SJCRH30 (cell line): ENCODE data around the gene CLK4. TPM values are rescaled to one million over a fixed set of nuclear protein-coding genes. Genes with fewer than 3 reads are reported as not detected.
"Not testable (repeated sequence)": the region's sequence is repeated elsewhere in the genome, so short reads cannot be mapped to it uniquely, and the experiment has no call there.

ENCODE experiments used
- DNase-seq, 2 experiments: peaks; one replicate each; pipeline ENCODE4 v3.0.0-alpha.2; 2015 to 2020
- H3K27ac ChIP-seq: fragments of 250-450 bp; sonication (Bioruptor Pico); 2 replicates; pipeline ENCODE4 v1.5.1; 2020; ENCODE audit warnings: mild to moderate bottlenecking, moderate library complexity
- H3K27me3 ChIP-seq: fragments of 250-450 bp; sonication (Bioruptor Pico); 2 replicates; pipeline ENCODE4 v1.5.1; 2020; ENCODE audit warnings: mild to moderate bottlenecking, moderate library complexity
- H3K36me3 ChIP-seq: fragments of 250-450 bp; sonication (Bioruptor Pico); 2 replicates; pipeline ENCODE4 v1.5.1; 2020; ENCODE audit warnings: mild to moderate bottlenecking, moderate library complexity
- H3K4me1 ChIP-seq: fragments of 250-450 bp; sonication (Bioruptor Pico); 2 replicates; pipeline ENCODE4 v1.5.1; 2020; ENCODE audit warnings: mild to moderate bottlenecking, moderate library complexity
- H3K4me3 ChIP-seq: fragments of 250-450 bp; sonication (Bioruptor Pico); 2 replicates; pipeline ENCODE4 v1.5.1; 2020; ENCODE audit warnings: mild to moderate bottlenecking, moderate library complexity
- H3K9me3 ChIP-seq: fragments of 250-450 bp; sonication (Bioruptor Pico); replicated peaks from 2 replicates; pipeline ENCODE4 v1.5.1; 2020; ENCODE audit warnings: mild to moderate bottlenecking, moderate library complexity
- total RNA-seq: library from RNA; depleted of rRNA; stranded (reverse); fragments of >200 nt; shearing (Covaris generic); gene quantifications from 2 replicates; pipeline ENCODE4 v1.2.3, GENCODE V29; 2014

Gene CLK4
- total RNA-seq, 1 experiment from 2014 or later = 28.3 TPM

DNA sequence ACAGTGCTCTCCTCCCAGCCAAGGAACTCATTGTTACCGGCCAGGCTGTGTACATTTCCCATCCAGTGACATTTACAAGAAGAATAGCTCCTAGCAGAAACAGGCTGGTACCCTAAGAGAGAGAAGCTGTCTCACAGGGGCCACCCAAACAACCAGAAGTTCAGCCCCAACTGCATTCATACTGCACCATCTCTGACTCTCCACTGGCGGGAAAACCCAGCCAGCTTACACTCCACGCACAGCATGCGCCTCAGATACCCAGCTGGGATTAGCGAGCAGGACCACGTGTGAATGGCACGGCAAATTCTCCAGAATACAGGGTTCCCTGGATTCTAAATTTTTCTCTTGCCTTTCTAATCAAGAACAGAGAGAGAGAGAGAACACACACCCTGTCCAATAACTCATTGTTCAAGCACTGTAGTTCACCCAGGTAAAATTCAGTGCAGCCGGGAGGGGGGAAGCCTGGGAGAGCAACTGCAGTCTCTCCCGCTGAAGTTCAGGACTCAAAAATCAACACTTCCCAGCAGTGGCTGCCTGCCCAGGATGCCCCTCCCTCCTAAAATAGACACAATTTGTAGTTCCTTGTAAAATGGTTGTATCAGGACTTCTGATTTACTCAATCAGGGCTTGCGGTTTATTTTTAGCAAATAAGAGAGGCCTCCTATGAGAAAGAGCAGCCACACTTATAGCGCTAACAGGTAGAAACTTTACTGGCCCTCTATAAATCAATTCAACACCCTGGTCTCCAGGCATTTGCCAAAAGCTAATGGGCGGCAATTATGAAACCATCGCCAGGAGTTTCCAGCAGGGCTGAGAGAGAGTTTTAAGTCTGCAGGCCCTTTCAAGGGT lies 38.9 kb downstream of the CLK4 start:
- H3K36me3 ChIP-seq = no peaks in the 10 kb centered on the region
- no peak overlapping the region for H3K4me3 ChIP-seq
- H3K27me3 ChIP-seq = no peaks in the 10 kb centered on the region
- no peaks in the 10 kb centered on the region for H3K9me3 ChIP-seq
- no peaks in the 10 kb centered on the region for H3K4me1 ChIP-seq
- DNase-seq = no peak
- no peak overlapping the region for H3K27ac ChIP-seq

DNA sequence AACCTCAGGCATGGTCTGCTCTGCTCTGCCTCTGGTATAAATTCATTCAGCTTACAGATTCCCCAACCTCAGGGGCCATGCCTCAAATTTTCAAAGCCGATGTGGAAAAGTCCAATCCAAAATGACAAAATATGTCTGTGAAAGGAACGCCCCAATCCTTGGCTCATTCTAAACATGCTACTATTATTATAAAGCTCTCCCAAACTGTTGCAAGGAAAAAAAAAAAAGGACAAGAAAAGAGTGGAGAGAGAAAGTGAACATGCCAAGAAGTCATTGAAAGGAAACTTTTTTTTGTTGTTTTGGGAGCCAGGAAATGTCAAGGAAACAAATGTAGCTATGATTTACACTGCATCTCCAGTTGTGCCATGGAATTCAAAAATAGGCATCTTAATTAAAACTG lies 40.5 kb downstream of the CLK4 start:
- Histone ChIP-seq H3K36me3 (no peaks in the 10 kb centered on the region), H3K4me3 (no peak overlapping the region), H3K4me1 (no peaks in the 10 kb centered on the region), H3K27ac (no peak overlapping the region), H3K9me3 (no peaks in the 10 kb centered on the region), H3K27me3 (no peaks in the 10 kb centered on the region)
- no peak for DNase-seq

DNA sequence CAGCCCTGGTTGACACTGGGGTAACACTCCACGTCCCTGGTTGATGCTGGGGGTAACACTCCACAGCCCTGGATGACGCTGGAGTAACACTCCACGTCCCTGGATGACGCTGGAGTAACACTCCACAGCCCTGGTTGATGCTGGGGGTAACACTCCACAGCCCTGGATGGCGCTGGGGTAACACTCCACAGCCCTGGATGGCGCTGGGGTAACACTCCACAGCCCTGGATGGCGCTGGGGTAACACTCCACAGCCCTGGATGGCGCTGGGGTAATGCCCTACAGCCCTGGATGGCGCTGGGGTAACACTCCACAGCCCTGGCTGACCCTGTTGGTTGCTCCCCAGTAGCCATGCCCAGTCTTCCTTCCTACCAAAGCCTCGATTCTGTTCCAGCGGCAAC lies 41.4 kb downstream of the CLK4 start:
- H3K9me3 ChIP-seq, H3K4me3 ChIP-seq, H3K4me1 ChIP-seq, H3K27me3 ChIP-seq, H3K36me3 ChIP-seq, H3K27ac ChIP-seq: not testable (repeated sequence)
- DNase-seq = peak in 1 of 2 experiments; percentile 19

DNA sequence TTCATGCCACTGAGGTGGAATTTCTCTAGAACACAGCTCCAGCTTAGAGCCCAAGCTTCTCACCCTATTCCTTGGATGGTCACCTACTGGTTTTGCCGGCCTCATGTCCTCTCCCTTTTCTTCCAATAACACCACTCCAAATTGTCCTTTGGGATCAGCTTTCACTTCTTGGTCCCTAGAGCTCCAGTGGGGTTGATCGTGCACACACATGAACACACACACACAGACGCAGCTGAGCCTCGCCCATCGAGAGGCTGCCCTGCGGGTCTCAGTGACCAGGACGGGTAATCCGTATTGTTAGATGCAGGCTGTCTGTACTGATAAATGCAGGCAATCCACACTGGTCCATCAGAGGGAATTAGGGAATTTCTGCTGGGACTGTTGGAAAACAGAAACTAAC lies 43.6 kb downstream of the CLK4 start:
- Histone ChIP-seq H3K27ac (no peak overlapping the region), H3K36me3 (no peaks in the 10 kb centered on the region), H3K27me3 (no peaks in the 10 kb centered on the region), H3K9me3 (no peaks in the 10 kb centered on the region), H3K4me1 (no peaks in the 10 kb centered on the region), H3K4me3 (no peak overlapping the region)
- DNase-seq = no peak

DNA sequence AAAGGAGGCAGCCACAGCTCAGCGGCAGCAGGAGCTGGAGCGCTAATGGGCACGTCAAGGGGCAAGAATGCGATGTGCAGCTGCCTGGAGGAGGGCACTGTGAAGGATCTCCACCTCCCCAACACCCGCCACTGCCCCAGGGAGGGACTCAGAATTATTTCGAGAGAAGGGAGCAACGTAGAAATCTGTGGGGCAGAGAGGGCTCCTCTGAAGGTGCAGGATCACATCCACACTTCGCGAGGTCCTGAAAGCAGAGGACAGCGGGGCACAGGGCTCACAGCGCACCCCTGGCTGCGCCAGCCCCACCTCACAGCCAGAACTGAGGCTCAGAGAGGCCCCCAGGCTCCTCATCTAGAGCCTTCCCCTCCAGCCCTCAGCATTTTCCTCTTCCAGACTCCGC lies 44.6 kb downstream of the CLK4 start:
- Histone ChIP-seq H3K9me3 (no peaks in the 10 kb centered on the region), H3K4me1 (no peaks in the 10 kb centered on the region), H3K36me3 (no peaks in the 10 kb centered on the region), H3K27me3 (no peaks in the 10 kb centered on the region), H3K27ac (no peak overlapping the region), H3K4me3 (no peak overlapping the region)
- no peak for DNase-seq

DNA sequence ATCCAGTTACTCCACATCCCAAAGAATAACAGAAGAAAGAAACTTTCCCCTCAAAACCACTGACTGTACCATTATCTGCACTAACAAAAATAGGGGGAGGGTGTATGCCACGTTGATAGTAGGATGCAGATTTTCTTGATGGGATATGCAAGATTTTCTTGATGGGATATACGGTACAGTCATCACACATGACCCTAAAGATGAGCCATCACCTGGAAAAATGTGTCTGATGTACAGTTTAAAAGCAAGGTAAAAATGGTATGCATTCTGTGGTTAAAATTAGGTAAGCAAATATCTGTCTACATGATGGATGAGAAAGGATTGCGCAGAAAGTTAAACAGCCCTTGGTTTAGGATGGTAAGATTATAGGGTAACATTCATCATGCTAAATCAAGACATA lies 45.2 kb downstream of the CLK4 start:
- H3K4me1 ChIP-seq = no peaks in the 10 kb centered on the region
- DNase-seq = no peak
- H3K27me3 ChIP-seq = no peaks in the 10 kb centered on the region
- no peaks in the 10 kb centered on the region for H3K9me3 ChIP-seq
- no peaks in the 10 kb centered on the region for H3K36me3 ChIP-seq
- no peak overlapping the region for H3K4me3 ChIP-seq
- H3K27ac ChIP-seq = no peak overlapping the region

DNA sequence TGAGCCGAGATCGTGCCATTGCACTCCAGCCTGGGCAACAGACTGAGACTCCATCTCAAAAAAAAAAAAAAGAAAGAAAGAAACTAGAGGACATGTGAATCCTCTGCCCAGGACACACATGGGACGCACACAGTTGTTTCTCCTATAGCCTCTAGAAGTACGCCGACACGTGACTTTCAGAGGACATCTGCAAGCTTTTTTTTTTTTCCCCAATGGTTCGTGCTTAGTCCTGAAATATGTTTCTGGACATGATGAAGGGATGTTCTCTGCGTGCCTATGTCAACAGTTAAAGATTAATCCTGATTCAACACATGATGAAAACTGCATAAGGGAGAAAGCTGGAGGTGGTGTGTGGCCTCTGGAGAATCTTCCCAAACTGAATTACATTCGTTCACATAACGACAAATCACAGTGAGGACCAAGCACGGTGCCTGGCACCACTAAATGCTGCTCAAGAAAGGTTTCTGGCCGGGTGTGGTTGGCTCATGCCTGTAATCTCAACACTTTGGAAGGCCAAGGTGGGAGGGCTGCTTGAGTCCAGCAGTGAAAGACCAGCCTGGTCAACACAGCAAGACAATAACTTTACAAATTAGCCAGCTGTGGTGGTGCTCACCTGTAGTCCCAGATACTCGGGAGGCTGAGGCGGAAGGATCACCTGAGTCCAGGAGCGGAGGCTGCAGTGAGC lies 46.4 kb downstream of the CLK4 start:
- no peaks in the 10 kb centered on the region for H3K36me3 ChIP-seq
- no peak overlapping the region for H3K27ac ChIP-seq
- no peaks in the 10 kb centered on the region for H3K9me3 ChIP-seq
- no peak overlapping the region for H3K4me3 ChIP-seq
- no peak for DNase-seq
- H3K27me3 ChIP-seq = no peaks in the 10 kb centered on the region
- H3K4me1 ChIP-seq = no peaks in the 10 kb centered on the region

DNA sequence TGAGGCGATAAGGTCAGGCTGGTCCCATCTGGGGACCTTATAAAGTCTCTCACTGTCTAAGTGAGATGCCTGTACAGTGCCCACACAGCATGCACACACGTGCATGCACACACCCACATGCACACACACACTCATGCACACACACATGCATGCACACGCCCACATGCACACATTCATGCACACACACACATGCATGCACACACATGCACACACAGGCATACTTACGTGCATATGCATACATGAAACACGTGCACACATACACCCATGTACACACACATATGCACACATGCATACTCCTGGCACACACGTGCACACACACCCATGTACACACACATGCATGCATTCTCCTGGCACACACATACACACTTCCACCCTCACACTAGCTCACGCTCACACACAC lies 48.9 kb downstream of the CLK4 start:
- no peak for DNase-seq
- Histone ChIP-seq H3K9me3 (no peaks in the 10 kb centered on the region), H3K27ac (no peak overlapping the region), H3K4me3 (no peak overlapping the region), H3K4me1 (no peaks in the 10 kb centered on the region), H3K27me3 (no peaks in the 10 kb centered on the region), H3K36me3 (no peaks in the 10 kb centered on the region)

DNA sequence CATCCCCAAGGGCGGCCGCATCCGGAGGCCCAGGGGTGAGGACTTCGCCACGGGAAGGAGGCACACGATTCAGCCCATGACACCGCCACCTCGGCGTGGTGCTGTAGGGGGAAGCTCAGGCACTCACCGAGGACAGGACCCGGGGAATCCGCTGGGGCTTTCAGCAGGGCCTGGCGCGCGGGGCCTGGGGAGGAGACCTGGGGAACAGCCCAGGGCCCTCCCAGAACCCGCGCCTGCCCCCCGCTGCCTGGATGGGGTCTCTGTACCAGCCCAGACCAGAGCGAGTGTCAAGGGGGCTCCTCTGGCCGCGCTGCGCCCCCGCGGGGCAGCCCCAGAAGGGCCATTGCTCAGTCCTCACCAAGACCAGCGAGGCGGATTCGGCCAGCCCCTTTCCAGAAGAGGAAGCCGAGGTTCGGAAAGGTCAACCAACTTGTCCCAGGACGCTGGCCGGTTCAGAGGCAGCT lies 49.4 kb downstream of the CLK4 start:
- Histone ChIP-seq H3K27ac (no peak overlapping the region), H3K36me3 (no peaks in the 10 kb centered on the region), H3K4me3 (no peak overlapping the region), H3K9me3 (0 out of 2 replicates have a peak, but pooled peaks cover 4% of the 10 kb centered on the region), H3K27me3 (no peaks in the 10 kb centered on the region), H3K4me1 (no peaks in the 10 kb centered on the region)
- DNase-seq = no peak

DNA sequence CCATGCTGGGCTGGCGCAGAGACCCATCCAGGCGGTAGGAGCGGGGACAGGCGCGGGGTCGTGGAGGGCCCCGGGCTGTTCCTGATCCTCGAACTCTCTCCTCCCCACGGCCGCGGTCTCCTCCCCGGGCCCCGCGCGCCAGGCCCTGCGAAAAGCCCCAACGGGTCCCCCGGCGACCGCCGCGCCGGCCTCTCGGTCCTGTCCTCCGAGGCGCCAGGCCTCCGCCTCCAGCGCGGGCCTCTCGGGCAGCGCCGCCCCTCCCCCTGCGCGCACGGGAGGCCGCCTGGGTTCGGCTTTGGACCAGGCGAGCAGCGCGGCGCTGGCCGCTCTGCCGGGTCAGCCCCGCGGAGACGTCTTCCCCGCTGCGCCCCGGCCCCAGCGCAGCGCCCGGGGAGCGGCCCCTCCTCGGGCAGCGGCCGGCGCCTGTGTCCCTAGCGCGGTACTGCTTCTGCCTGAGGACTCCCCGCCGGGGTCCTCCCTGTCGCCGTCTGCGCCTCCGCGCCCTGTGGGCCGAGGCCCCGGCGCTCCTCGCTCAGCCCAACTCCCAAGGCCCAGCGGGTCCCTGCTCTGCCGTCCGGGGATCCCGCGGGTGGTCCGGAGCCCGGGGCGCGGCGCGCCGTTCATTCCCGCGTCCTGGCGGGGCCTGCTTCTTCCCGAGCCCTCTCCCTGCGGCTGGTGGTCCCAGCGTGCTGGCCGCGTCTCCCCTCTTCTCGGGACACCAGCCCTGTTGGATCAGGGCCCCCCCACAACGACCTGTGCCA lies 50.1 kb downstream of the CLK4 start:
- no peak overlapping the region for H3K27ac ChIP-seq
- H3K9me3 ChIP-seq = 0 out of 2 replicates have a peak, but pooled peaks cover 5% of the 10 kb centered on the region
- H3K27me3 ChIP-seq = no peaks in the 10 kb centered on the region
- H3K4me3 ChIP-seq = no peak overlapping the region
- no peaks in the 10 kb centered on the region for H3K36me3 ChIP-seq
- no peaks in the 10 kb centered on the region for H3K4me1 ChIP-seq
- DNase-seq = no peak

DNA sequence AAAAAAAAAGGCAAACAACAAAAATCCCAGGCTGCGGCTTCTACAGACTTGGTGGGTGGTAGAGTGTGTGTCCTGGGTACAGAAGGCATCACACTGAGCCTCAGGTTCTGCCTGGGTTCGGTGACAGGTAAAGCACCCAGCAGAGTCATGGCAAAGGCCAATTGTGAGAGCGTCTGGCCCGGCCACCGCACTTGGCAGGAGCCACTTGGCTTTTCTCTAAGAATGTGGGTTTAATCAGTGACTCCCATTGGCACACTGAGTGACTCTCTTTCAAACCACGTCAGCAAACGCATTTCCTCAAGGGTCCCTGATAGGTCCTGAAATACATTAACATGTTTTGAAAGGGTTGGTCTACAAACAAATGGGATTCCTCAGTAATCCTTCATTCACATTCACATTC lies 53.6 kb downstream of the CLK4 start:
- Histone ChIP-seq H3K36me3 (no peaks in the 10 kb centered on the region), H3K4me1 (no peaks in the 10 kb centered on the region), H3K4me3 (no peak overlapping the region), H3K27me3 (no peaks in the 10 kb centered on the region), H3K27ac (no peak overlapping the region), H3K9me3 (0 out of 2 replicates have a peak, but pooled peaks cover 5% of the 10 kb centered on the region)
- DNase-seq = no peak

DNA sequence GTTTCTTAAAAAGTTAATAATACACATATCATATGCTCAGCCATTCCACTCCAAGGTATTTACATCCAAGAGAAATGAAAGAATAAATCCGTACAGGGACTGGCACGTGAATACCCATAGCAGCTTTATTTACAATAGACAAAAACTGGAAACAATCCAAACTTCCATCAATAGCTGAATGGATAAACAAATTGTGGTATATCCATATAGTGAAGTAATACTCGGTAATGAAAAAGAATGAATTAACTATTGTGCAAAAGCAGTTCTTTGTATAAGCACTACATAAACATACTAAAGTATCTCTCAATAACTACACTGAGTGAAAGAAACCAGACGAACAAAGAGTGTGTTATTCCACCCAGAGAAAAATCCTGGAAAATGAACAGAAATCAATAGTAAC lies 54.2 kb downstream of the CLK4 start:
- no peaks in the 10 kb centered on the region for H3K27me3 ChIP-seq
- DNase-seq = no peak
- 0 out of 2 replicates have a peak, but pooled peaks cover 5% of the 10 kb centered on the region for H3K9me3 ChIP-seq
- no peaks in the 10 kb centered on the region for H3K4me1 ChIP-seq
- H3K27ac ChIP-seq = no peak overlapping the region
- H3K36me3 ChIP-seq = no peaks in the 10 kb centered on the region
- no peak overlapping the region for H3K4me3 ChIP-seq

DNA sequence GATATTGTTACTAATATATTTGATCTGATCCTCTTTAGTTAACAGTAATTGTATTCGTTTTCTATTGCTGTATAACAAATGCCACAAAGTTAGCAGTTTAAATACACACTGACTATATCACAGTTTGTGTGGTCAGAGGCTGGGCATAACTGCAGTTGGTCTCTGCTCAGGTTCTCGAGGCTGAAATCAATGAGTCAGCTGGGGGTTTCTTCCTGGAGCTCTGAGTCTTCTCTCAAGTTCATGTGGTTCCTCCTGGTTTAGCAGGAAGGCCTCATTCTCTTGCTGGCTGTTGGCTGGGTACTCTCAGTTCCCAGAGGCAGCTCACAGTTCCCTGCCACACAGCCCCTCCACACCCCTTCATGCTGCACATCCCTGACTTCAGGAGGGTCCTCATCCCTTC lies 57.4 kb downstream of the CLK4 start:
- Histone ChIP-seq H3K27me3 (0 out of 2 replicates have a peak, but pooled peaks cover 3% of the 10 kb centered on the region), H3K27ac (no peak overlapping the region), H3K4me3 (no peak overlapping the region), H3K9me3 (0 out of 2 replicates have a peak, but pooled peaks cover 5% of the 10 kb centered on the region), H3K36me3 (no peaks in the 10 kb centered on the region), H3K4me1 (no peaks in the 10 kb centered on the region)
- no peak for DNase-seq

DNA sequence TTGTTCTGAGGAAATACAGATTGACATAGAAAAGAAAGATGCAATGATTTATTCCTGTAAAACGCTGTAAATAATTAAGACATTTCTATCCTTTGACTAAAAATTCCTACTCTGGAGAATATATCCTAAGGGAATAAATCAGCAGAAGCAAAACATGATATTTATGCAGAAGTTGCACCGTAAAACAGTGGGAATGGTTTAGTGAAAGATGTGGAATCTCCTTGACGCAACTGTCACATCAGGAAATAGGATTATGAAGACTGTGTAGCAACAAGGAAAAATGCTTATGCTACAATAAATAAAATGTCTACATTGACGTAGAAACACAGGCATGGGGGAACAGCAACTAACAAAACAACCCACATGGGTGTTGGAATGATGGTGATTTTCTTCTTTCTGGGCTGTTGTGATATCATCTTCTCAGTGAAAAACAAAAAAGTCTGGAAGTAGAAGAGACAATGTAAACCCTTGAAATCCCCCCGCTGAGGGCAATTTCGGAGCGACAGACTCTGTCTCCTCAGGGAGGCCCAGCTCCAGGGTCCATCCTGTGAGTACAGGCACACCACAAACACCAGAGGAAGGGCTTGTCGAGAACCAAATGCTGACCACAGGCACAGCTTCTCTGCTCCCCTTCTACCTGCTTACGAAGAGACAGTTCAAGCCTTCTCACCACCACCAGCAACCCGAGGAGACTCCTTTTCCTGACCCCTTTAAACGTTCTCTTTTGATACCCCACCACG lies 61.9 kb downstream of the CLK4 start:
- no peak for DNase-seq
- Histone ChIP-seq H3K27me3 (0 out of 2 replicates have a peak, but pooled peaks cover 3% of the 10 kb centered on the region), H3K9me3 (no peaks in the 10 kb centered on the region), H3K4me3 (no peak overlapping the region), H3K4me1 (no peaks in the 10 kb centered on the region), H3K36me3 (no peaks in the 10 kb centered on the region), H3K27ac (no peak overlapping the region)
